ENCODE data around the gene KIAA0753.
"Not testable (repeated sequence)": the region's sequence is repeated elsewhere in the genome, so short reads cannot be mapped to it uniquely, and the experiment has no call there.

- TF ChIP-seq RCOR1 (IDR thresholded peaks at IDR 0.05; ENCODE audit: low read length) = not testable (repeated sequence)
- TF ChIP-seq, protein P1, sequence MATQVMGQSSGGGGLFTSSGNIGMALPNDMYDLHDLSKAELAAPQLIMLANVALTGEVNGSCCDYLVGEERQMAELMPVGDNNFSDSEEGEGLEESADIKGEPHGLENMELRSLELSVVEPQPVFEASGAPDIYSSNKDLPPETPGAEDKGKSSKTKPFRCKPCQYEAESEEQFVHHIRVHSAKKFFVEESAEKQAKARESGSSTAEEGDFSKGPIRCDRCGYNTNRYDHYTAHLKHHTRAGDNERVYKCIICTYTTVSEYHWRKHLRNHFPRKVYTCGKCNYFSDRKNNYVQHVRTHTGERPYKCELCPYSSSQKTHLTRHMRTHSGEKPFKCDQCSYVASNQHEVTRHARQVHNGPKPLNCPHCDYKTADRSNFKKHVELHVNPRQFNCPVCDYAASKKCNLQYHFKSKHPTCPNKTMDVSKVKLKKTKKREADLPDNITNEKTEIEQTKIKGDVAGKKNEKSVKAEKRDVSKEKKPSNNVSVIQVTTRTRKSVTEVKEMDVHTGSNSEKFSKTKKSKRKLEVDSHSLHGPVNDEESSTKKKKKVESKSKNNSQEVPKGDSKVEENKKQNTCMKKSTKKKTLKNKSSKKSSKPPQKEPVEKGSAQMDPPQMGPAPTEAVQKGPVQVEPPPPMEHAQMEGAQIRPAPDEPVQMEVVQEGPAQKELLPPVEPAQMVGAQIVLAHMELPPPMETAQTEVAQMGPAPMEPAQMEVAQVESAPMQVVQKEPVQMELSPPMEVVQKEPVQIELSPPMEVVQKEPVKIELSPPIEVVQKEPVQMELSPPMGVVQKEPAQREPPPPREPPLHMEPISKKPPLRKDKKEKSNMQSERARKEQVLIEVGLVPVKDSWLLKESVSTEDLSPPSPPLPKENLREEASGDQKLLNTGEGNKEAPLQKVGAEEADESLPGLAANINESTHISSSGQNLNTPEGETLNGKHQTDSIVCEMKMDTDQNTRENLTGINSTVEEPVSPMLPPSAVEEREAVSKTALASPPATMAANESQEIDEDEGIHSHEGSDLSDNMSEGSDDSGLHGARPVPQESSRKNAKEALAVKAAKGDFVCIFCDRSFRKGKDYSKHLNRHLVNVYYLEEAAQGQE (IDR thresholded peaks at IDR 0.05; ENCODE audit: low read depth, low read length) = not testable (repeated sequence)
Observed at GRCh38 chr17:6663200-6663599, 22.7 kb upstream of the KIAA0753 start.

Measured in SK-N-SH (cell line).